ENCODE measurements around the gene UCK1.

- TF ChIP-seq CTCF (optimal IDR thresholded peaks at IDR 0.05 in 1 of 3, IDR thresholded peaks at IDR 0.05 in 1 of 3, conservative IDR thresholded peaks at IDR 0.05 in 1 of 3; ENCODE audit: extremely low read depth in 1 of 3, insufficient read depth in 2 of 3, low read length in 3 of 3): no peak
- TF ChIP-seq EZH2 (IDR thresholded peaks at IDR 0.05; ENCODE audit: low read length): no peak
Observed at GRCh38 chr9:131487621-131488031, 43.4 kb downstream of the UCK1 start.

Data from keratinocyte (primary cell).